ELR (cell line): ENCODE results near the gene TMEM178A.
"Not testable (repeated sequence)": the region's sequence is repeated elsewhere in the genome, so short reads cannot be mapped to it uniquely, and the experiment has no call there.

Experiments
- DNase-seq: peaks from one replicate; pipeline ENCODE4 v3.0.0-alpha.2; 2015; ENCODE audit warnings: low read depth

Gene TMEM178A

DNA sequence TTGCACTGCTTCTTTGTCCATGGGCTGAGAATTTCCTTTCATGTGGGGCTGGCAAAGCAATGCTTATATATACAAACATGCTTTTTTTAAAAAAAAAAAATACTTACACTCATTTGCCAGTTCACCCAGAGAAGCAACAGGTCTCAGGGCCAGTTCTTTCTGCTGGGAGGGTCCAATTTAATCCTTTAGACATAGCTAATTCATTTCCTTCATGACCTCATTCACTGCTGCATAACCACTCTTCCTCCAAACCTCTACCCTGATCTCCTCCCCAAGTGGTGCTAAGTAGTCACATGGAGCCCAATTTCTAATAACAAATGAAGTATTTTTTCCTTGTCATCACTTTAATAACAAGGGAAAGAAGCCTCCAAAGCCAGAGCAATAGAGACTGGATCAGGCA, 17.1 kb upstream of the TMEM178A start:
- no peak for DNase-seq

DNA sequence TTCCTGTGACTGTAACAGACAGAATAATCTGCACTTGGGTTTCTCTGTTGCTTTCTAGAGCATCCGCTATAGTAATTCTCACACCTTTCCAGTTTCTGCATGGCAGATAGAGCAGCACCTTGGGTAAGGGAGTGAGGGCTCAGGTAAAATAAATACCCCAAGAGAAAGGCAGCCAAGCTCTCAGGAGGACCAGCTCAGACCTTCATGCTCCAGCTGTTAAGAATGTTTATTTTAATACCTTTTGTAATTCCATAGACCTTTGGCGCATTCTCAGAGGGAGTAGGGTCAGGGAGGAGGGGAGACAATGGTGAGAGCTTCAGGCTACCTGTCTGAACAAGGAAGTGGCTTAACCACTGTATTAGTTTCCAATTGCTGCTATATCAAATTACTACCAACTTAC, 16.2 kb upstream of the TMEM178A start:
- no peak for DNase-seq

DNA sequence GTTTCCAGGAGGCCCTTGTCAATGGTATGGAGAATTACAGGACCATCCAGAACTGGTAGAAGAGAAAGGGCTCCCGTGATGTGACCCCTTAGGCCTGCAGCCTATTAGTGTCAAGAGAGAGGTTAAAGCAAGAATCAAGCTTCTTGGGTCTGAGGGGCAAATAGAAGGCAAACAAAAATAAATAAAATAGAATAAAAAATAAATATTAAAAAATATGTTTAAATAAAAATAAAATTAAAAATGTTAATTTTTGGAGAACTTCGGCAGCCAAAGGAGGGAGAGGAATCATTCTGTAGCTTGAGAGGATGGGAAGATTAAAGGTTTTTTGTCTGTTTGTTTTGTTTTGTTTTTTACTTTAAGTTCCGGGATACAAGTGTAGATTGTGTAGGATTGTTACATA, 15.2 kb upstream of the TMEM178A start:
- no peak for DNase-seq

DNA sequence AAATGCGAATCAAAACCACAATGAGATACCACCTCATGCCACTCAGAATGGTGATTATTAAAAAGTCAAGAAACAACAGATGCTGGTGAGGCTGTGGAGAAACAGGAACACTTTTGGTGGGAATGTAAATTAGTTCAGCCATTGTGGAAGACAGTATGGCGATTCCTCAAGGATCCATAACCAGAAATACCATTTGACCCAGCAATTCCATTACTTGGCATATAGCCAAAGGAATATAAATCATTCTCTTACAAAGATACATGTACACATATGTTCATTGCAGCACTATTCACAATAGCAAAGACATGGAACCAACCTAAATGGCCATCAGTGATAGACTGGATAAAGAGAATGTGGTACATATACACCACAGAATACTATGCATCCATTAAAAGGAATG, 9.5 kb upstream of the TMEM178A start:
- not testable (repeated sequence) for DNase-seq

DNA sequence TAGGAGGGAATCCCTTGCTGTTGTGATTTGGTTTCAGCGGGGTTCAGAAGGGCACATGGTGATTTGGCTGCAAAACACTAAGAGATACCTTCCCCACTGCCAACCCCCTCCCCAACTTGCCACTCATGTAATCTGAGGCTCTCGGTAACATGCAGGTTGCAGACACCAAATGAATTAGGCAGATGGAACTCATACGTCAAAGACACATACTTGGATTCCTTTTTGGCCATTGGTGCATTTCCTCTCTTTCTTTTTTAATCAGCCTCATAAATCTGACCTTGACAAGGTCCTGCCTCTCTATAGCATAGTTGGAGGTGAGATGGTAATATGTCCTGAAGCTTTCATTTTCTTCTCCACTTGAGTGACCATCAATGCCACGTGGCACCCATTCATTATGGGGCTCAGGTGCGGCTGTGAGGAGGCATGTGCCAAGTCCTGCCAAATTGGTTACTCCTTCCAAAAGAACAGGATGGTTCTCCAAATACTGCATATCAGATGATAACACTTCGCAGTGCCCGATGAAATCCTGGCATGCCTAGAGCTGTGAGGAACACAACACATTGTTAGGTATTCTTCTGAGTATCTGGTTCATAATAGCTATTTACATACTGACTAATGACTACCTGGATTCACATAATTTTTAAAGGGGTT, 8.3 kb upstream of the TMEM178A start:
- no peak for DNase-seq

DNA sequence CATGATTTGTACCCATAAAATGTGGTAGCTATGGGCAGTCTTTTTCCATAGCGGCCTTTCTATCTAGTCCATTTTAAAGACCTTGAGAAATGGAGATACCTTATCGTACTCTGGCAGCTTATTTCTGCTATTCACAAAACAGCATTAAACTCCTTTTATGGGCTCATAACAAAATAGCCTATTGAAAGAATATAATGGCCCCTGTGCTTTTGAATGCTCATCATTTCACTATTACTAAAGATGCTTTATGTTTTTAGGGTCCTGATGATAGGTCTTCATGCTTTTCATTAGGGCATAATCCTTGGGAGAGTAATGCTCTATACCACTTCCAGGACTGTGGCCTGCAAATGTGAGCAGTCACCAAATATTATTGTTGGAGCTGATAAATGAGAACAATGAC, 7.3 kb upstream of the TMEM178A start:
- DNase-seq = no peak

DNA sequence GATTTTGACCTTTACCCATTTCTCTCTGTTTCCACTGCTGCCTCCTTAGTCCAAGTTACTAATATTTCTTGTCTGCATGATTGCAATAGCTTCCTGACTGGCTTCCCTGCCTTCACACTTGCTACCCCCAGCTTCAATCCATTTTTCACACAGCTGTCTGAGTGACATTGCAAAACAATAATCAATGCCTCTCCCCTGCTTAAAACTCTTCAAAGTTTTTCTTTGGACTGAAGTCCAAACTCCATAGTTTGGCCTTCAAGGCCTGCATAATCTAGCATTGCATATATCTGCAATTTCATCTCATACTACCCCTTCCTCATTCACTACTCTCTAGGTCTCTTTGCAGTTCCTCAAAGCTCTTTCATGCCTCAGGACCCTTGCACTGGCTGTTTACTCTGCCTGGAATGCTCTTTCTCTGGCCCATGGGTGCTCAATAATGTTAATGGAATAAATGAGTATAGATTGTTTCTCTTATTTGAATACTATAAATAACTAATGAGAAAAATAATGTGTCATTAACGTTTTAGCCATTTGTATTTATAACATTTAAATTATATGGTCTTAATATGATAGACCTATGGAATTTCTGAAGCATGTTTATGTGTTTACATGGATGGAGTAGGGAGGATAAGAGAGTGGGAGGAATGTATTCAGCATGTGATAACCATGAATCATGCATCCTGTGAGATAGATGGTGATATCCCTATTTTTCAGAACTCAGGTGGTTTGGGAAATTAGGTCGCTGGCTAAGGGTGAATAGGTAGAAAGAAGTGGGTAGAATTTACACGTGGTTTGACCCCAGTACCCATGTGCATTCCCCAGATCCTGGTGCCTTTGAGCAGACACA, 5.7 kb upstream of the TMEM178A start:
- DNase-seq = peak; percentile 28

DNA sequence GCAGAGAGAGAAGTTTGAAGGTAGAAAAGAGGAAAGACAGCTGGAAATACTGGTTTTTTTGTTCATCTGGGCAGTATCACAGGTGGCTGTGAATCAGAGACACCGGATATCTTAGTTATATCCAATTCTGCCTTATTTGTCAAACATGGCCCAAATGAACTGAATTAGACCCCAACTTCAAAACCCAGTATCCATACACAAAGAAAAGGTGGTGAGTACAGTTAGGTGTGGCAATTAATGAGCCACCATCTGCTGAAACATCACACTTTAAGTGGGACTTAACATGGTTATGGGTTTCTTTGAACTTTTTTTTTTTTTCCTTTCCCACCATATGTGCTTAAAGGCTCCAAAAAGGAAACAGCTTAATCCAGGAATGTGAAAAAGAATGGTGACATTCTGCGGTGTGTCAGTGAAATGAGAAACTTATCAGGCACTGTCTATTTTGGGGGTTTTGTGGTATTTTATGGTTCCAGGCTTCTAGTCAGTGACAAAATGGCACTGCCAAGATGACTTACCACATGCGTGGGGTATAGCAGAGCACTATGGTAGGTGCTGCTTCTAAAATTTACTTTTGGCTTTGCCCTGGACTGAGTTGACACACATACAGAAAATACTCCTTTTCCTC, 5.0 kb upstream of the TMEM178A start:
- DNase-seq = no peak

DNA sequence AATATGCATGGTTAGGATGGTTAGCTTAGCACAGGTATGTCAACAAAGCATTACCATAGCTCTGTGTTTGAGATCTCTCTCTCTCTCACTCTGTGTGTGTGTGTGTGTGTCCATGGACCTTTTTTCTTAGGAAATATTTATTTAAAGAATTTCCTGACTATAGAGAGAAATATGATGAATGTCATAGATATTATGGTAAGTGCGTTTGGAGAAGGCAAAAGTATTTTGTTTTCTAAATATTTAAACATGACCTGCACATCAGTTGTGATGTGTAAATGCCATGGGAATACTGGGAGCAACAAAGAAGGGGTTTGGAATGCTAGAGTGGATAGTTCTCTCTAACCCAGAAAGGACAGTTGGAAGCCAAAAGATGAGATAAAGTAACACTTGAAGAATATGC, 3.9 kb upstream of the TMEM178A start:
- no peak for DNase-seq

DNA sequence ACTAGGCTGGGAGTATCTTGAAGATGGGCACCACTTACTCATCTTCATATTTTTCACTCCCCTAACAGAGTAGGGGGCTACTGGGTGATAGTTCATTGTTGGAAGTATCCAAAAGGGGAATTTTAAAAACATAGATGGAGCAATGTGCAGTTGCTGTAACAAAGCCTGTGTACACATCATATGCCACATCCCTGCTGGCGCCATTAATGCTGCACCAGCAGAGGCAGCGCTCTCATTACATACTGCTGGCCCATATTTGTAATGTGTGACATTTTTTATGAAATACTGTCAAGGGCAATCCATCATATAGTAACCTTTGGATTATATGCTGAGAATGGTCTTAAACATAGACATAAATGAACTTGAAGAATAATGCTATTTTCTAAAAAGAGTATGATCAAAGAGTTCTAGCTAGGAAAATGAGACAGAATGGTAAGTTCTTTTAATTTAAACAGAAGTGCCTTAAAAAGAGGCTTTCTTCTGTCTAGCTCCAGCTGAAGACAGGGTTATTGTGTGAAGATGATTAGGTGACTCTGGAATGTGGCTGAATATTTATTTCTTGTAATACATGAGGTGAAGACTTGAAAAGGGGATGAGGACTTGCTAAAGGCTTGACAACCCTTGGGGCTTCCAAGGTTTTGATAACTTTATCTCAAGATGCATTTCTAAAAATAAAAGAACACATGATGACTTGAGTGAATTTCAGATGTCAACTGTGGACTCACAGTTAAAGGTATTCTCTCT, 2.4 kb upstream of the TMEM178A start:
- peak; percentile 8 for DNase-seq

DNA sequence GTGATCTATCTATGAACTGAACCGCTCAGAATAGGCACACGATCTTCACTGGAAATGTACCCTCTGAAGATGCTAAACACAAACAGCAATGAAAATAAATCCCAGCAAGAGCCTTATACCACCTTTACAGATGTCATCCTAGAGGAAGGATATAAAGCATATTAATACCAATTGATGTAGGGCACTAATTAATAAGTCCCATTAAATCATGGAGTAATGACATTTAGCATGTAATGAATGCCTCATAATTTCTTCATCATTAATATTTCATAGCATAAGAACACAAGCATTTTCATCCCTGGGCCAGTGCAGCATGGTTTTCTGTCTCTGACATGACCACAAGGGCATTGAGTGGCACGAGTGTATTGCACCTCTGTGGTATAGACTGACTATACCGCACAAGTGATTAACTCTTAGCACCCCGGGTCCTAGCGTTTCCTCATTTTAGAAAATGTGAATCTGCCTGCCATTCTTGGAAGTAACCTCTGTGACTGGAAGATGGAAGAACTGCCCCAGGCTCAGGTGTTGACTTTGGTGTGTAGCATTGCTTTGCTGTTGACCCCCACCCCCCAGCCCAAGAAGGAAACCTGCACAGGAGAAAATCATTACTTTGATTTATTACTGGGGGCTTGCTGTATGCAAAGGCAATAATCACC, 1.4 kb upstream of the TMEM178A start:
- DNase-seq = no peak

DNA sequence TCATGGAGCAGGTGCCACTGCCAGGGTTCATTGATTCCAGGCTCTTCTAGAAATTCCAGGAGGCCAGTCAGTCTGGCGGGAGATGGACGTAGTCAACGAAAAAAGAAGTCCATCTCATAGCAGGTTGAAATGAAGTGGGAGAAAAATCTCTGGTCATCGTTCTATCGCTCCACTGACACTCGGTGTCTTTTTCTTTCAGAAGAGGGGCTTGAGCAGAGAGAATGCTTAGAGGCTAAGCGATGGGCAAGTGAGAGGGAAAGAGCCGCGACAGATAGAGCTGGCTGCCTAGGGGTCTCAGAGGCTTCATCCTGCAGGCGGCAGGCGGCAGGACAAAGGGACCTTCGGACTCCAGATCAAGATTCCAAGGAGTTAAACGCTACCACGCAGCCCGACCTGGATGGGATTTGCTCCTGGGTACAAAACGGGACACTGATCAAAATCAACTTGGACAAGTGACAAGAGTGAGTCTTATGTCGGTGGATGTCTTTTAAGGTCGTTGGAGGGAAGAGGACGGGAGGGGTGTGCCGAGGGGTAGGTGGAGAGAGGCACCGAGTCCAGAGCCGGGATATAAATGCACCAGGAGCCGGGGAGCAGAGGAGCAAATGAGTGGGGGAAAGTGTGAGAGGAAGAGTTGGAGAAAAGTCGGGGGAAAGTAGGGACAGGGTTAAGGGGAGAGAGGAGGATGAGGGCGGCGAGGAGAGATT, 677 bp upstream of the TMEM178A start:
- DNase-seq = no peak

DNA sequence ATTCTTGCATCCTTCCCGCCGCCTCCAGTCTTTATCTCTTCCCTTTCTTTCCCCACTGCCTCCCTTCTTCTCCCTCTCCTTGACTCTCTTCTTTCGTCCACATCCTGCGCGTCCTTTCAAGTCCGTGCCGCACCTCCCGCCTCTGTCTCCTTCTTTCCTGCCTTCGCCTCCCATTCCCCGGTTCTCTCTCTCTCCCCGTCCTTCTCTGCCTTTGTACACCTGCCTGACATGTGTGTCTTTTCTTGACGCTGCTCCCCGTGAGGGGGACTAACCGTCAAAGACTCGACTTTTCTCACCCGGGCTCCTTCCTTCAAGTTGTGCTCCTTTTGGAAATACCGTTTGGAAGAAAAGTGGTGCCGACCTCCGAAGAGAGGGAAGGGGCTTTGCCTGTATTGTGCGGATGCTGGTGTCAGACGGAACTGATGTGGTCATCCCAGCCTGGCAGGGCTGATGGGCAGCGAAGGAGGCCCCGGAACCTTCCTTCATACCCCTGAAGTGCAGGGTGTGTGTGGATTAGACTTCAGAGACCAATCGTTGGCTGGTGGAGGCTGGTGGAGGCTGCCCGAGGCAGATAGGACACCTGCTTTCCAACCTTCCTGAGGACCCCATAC, 879 bp downstream of the TMEM178A start:
- DNase-seq = peak; percentile 42

DNA sequence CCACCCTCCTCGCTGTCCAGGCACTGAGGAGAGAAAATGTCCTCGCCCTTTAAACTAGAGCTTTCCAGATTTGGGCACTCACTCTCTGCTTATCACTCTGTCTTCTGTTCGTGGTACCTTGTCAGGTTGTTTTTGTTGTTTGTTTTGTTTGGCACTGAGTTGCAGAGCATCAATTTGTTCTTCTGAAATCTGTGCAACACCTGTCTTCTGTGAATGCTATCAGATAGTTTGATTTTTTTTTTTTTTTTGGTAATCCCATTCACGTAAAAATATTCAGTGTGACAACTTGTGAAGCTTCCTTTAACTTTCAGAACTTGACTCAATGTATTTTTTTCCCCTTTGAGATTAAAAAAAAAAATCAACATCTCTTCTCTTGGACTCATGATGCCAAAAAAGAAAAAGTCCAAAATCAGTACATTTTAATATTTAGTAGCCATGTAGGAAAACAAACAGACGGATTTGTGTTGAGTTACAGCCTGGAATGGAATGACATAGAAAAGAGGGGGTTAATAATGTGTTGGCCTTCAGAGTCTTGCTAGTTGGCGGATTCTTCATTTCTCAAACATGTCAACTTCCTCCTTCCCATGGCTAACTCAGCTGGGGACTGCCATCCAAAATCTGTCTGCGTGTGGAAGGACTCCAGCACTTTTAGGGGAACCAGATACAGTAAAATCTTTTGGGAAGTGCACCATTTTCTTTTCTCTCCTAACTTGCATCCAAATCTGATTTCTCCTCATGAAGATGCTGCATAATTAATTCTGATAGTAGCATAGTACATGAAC, 1.6 kb downstream of the TMEM178A start:
- no peak for DNase-seq

DNA sequence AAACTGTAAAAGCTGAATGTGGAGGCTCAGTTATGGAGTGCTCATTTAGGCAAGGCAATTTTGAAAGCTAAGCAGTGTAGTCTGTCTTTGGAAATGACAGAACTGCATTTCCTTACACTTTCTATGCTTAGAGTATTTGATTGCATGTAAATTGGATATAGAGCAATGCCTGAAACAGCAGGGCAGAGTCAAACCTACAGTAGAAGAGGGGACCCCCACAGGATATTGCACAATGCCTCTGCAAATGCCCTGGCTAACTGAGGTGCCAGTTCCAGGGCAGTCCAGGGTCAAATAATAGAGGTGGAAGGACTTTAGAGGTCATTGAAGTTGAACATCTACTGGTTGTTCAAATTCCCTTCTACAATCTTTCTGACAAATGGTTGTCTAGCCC, 2.2 kb downstream of the TMEM178A start:
- no peak for DNase-seq

DNA sequence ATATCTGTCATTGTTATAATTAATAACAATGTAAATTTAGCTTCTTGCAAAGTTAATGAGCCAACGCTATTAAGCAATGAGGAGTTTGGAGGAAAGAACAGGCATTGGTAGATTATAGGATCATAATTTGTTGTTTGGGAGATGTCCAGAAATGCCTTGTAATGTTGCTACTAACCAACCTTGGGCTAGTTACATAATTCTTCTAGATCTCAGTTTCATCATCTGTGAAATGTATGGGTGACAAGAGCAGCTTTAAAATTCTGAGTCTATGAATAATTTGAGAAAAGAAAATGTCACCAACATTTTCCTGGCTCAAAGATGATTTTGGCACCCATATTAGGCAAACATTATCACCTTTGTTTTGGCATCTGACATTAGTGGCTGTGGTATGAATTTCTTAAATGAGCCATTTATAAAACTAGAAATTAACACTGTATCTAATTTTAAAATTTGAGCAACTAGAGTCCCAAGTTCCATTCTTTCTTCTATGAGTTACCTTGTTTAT, 2.9 kb downstream of the TMEM178A start:
- no peak for DNase-seq

DNA sequence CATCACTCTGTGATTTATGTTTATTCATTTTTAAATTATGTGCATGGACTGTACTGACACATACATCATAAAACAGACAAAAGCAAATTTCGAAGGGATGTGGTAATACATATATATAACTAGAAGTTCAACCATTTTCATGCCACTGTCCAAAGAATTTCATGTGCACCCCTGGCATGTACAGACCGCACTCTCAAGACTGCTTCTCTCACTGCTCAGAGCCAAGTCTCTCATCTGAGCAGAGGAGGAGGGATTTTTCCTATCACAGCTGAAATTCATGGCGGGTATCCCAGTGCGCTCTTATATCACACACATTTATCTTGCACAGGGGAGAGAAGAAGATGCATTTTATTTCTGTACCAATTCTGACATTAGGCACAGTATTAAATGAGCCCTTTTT, 5.9 kb downstream of the TMEM178A start:
- no peak for DNase-seq

DNA sequence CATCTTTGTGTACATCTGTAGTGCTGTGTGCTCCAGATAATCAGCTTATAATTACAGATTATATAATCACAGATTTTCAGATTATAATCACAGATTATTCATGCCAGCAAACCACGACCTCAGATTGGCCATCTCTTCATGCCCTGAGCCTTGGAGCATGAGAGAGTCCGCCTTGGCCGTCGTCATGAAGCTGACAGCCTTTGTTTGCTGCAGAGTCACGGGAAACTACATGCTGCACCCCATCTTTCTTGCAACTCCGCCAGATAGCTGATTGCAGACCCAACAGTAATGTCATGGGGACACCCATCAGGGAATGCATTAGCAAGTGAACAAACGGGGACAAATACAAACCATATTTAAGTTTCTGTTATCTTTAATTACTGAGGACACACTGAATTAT, 7.3 kb downstream of the TMEM178A start:
- no peak for DNase-seq

DNA sequence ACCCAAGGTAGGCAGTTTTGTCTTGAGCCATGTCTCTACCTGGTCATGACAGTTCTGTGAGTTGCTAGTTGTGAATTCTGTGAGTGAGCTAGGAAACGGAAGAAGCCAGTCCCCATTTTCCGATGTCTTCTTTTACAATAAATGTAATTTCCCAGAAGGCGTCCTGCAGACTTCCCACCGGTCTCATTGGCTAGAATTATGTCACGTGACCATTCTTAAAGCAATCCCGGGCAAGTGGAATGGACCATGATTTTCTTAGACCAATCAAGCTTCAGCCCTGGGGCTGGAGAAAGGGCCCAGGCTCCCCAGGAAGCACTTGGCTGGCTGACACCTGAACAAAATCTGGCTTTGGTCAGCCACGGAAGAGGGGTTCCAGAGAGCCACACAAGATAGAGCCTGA, 10.6 kb downstream of the TMEM178A start:
- no peak for DNase-seq

DNA sequence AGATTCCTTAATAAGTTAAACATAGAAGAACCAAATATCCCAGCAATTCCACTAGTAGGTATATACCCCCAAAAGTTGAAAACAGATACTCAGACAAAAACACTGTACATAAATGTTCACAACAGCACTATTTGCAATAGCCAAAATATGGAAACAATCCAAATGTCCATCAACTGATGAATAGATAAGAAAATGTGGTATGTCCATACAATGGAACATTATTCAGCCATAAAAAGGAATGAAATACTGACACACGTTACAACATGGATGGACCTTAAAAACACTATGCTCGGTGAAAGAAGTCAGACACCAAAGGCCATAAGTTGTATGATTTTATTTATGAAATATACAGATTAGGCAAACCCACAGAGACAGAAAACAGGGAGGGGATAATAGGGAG, 12.5 kb downstream of the TMEM178A start:
- no peak for DNase-seq
